A549 (cell line): Measurements from ENCODE around the gene NOTCH4. TPM values are rescaled to one million over a fixed set of nuclear protein-coding genes. Genes with fewer than 3 reads are reported as not detected.

Experiments used
- ATAC-seq, 2 experiments: fragments of 200-7000 bp in 1 of 2; fragments of >200 bp in 1 of 2; cut with Nextera tagmentation in 1 of 2; cut with Tn5 transposase in 1 of 2; 3 replicates each; pipeline versions ENCODE4 v1.8.0 to v1.9.1; 2018 to 2020; ENCODE audit warnings: mild to moderate bottlenecking in 1 of 2, moderate library complexity in 1 of 2
- CTCF ChIA-PET: fragments of 300-600 bp; sonication (Branson Sonifier 250); formaldehyde crosslinking; extraction: SDS; loops from one replicate; lab custom pipeline; 2021; ENCODE audit warnings: antibody characterized with exemption, inconsistent platforms; lab: Yijun Ruan, JAX
- POLR2A ChIA-PET: fragments of 350-600 bp; formaldehyde crosslinking; extraction: SDS; loops from one replicate; lab custom pipeline; 2021; ENCODE audit warnings: antibody characterized with exemption, inconsistent platforms; lab: Yijun Ruan, JAX
- DNase-seq, 2 experiments: peaks; one replicate each; pipeline versions ENCODE4 v3.0.0 to v3.0.0-alpha.2; 2011 to 2016; ENCODE audit warnings: low read depth in 1 of 2, low spot score in 1 of 2
- FAIRE-seq: peaks from 2 replicates; lab custom pipeline; 2011; peaks lifted over from hg19 to GRCh38; lab: Jason Lieb, UNC
- H3K27ac ChIP-seq, 2 experiments: fragments of >200 bp; sonication (Bioruptor Twin); formaldehyde crosslinking; 3 replicates each; pipeline ENCODE4 v1.5.1; 2016 to 2017
- H3K4me1 ChIP-seq: fragments of >200 bp; sonication (Bioruptor Twin); formaldehyde crosslinking; 3 replicates; pipeline ENCODE4 v1.6.1; 2016
- H3K4me2 ChIP-seq: fragments of >200 bp; sonication (Bioruptor Twin); formaldehyde crosslinking; 3 replicates; pipeline ENCODE4 v1.6.1; 2016
- H3K4me3 ChIP-seq: fragments of >200 bp; sonication (Bioruptor Twin); formaldehyde crosslinking; 3 replicates; pipeline ENCODE4 v1.5.1; 2016
- H3K9me3 ChIP-seq: fragments of >200 bp; sonication (Bioruptor Twin); formaldehyde crosslinking; 3 replicates; pipeline ENCODE4 v1.6.1; 2016
- CEBPB ChIP-seq, 2 experiments: fragments of >200 bp in 1 of 2; sonication (Bioruptor Twin) in 1 of 2; formaldehyde crosslinking in 1 of 2; IDR thresholded peaks; 2 replicates each; pipeline ENCODE4 v1.6.1; 2012 to 2016
- CHD4 ChIP-seq: fragments of 200-600 bp; sonication (generic); IDR thresholded peaks from 2 replicates; pipeline ENCODE4 v1.6.1; 2016; ENCODE audit warnings: antibody characterized with exemption, mild to moderate bottlenecking, borderline replicate concordance
- EHF ChIP-seq: fragments of 250-450 bp; sonication (Bioruptor Pico); IDR thresholded peaks from 2 replicates; pipeline ENCODE4 v1.5.0; 2020; ENCODE audit warnings: mild to moderate bottlenecking
- EP300 ChIP-seq, 2 experiments: fragments of >200 bp; sonication (Bioruptor Twin); formaldehyde crosslinking; IDR thresholded peaks; 2 replicates in 1 of 2; 3 replicates in 1 of 2; pipeline ENCODE4 v1.6.1; 2016 to 2017
- HOXB13 ChIP-seq: fragments of 250-450 bp; sonication (Bioruptor Pico); IDR thresholded peaks from 2 replicates; pipeline ENCODE4 v1.5.0; 2020; ENCODE audit warnings: low read depth, mild to moderate bottlenecking, moderate library complexity
- JUN ChIP-seq, 2 experiments: fragments of >200 bp; sonication (Bioruptor Twin); formaldehyde crosslinking; IDR thresholded peaks; 2 replicates in 1 of 2; 3 replicates in 1 of 2; pipeline ENCODE4 v1.6.1; 2016 to 2017
- MAFK ChIP-seq: fragments of 450-650 bp; IDR thresholded peaks from 2 replicates; pipeline ENCODE4 v1.6.1; 2014; ENCODE audit not compliant: partially characterized antibody
- MAZ ChIP-seq: fragments of 150-350 bp; IDR thresholded peaks from 2 replicates; pipeline ENCODE4 v1.6.1; 2014; ENCODE audit warnings: antibody characterized with exemption, low read depth, low read length, borderline replicate concordance
- MYC ChIP-seq: IDR thresholded peaks from 2 replicates; pipeline ENCODE4 v1.6.1; 2012; ENCODE audit warnings: mild to moderate bottlenecking, inconsistent platforms, low read length, improper control_type of control experiment, borderline replicate concordance
- NFE2L2 ChIP-seq: fragments of 150-350 bp; conservative IDR thresholded peaks from 2 replicates; pipeline ENCODE4 v1.6.1; 2014; ENCODE audit warnings: low read length
- RARB ChIP-seq: fragments of 250-450 bp; sonication (Bioruptor Pico); IDR thresholded peaks from 2 replicates; pipeline ENCODE4 v1.8.0; 2021; ENCODE audit warnings: mild to moderate bottlenecking, moderate library complexity
- RNF2 ChIP-seq: fragments of 200-600 bp; sonication (generic); IDR thresholded peaks from 2 replicates; pipeline ENCODE4 v1.6.1; 2016; ENCODE audit warnings: low read depth, mild to moderate bottlenecking, antibody characterized with exemption, moderate library complexity, borderline replicate concordance
- SREBF2 ChIP-seq: fragments of 450-650 bp; IDR thresholded peaks from 2 replicates; pipeline ENCODE4 v1.6.1; 2014; ENCODE audit warnings: mild to moderate bottlenecking, moderate library complexity
- TFCP2L1 ChIP-seq: fragments of 250-450 bp; sonication (Bioruptor Pico); IDR thresholded peaks from 2 replicates; pipeline ENCODE4 v1.5.0; 2021; ENCODE audit warnings: mild to moderate bottlenecking
- TP53 ChIP-seq: fragments of 250-450 bp; sonication (Bioruptor Pico); IDR thresholded peaks from 2 replicates; pipeline ENCODE4 v1.5.0; 2021; ENCODE audit warnings: mild to moderate bottlenecking, moderate library complexity
- ZFP36 ChIP-seq: fragments of 450-650 bp; IDR thresholded peaks from 2 replicates; pipeline ENCODE4 v1.6.1; 2014; ENCODE audit warnings: borderline replicate concordance; ENCODE audit not compliant: partially characterized antibody
- ZNF302 ChIP-seq: fragments of 250-450 bp; sonication (Bioruptor Pico); IDR thresholded peaks from 2 replicates; pipeline ENCODE4 v1.9.0; 2021; ENCODE audit warnings: inconsistent platforms, mild to moderate bottlenecking, moderate library complexity
- WGBS: methylation state at CpG from one replicate; pipeline ENCODE4 v1.1.6; 2017; ENCODE audit errors: missing lambda C conversion rate; 5-methylcytosine and 5-hydroxymethylcytosine counted together
- polyA plus RNA-seq, 4 experiments: library from polyadenylated mRNA; depleted of rRNA in 3 of 4; stranded (reverse); fragments of >200 nt; fragmentation: RNase III in 1 of 4; extraction: RNeasy Plus Mini Kit Qiagen cat#74134 plus additional on column Dnase treatment in 1 of 4; gene quantifications; 2 replicates in 3 of 4; 3 replicates in 1 of 4; pipeline ENCODE4 v1.2.3, GENCODE V29; 2011 to 2017
- TF ChIP-seq, protein P1 (sequence below): IDR thresholded peaks from 2 replicates; pipeline ENCODE4 v1.6.1; 2012
- TF ChIP-seq, protein P2 (sequence below): fragments of >200 bp; sonication (Bioruptor Twin); formaldehyde crosslinking; IDR thresholded peaks from 3 replicates; pipeline ENCODE4 v1.6.1; 2016
- TF ChIP-seq, protein P3 (sequence below): IDR thresholded peaks from 2 replicates; pipeline ENCODE4 v1.6.1; 2012; ENCODE audit warnings: low read depth, borderline replicate concordance
- TF ChIP-seq, protein P4 (sequence below): IDR thresholded peaks from 2 replicates; pipeline ENCODE4 v1.6.1; 2012
- TF ChIP-seq, protein P5 (sequence below): fragments of >200 bp; sonication (Bioruptor Twin); formaldehyde crosslinking; IDR thresholded peaks from 3 replicates; pipeline ENCODE4 v1.5.1; 2016

Gene NOTCH4
- polyA plus RNA-seq, 2 of the 4 experiments (the other 2 are of a cell fraction), result 0.32 to 0.70 TPM

DNA sequence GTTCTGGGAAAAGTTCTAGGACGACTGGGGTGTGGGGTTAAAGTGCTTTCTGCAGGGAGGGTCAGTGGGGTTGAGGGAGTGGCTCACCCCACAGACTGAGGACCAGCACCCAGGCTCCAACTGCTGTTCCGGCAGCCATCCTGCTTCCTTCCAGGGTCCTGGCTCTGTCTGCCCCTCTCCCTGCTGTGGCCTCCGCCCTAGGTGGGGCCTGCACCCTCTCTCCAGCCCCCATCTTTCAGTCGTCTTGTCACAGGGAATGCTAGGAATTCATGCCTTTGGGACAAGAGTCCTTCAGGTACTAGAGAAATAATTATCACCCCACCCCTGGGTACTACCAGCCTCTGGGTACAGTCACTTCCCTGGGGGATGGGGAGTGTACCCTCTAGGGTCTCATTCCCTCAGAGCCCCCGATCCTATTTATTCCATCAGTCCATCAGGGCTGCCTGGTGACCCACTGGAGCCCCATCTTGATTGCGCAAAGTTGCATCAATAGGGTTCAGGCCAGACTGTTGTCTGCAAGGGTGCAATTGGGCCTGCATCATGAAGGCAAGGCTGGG, 39.7 kb downstream of the NOTCH4 start, which contains the start of gene AGER:
Gene AGER, minus strand, starts transcription at position 170 of the 557 bp plus-strand sequence. Its CDS starts 31 bp downstream, at position 139.
- Histone ChIP-seq H3K9me3 (no peaks in the 10 kb centered on the region), H3K4me3 (no peak within 1 kb of the TSS), H3K4me1 (peaks cover 33% of the 10 kb centered on the region), H3K27ac (peak within 1 kb of the TSS; percentile 56 to 61; a peak in 4 of 6 replicates), H3K4me2 (peak within 1 kb of the TSS; percentile 63)
- DNase-seq (no peak), ATAC-seq (no peak), FAIRE-seq (no peak)
- CTCF ChIA-PET, result no interaction called here
- TF ChIP-seq CEBPB (IDR thresholded peaks at IDR 0.05), result peak in 1 of 2 experiments; percentile 60; a peak in 1 of 4 replicates
- no peak for TF ChIP-seq RARB (CRISPR knock-in tag)
- peak in 1 of 2 experiments; percentile 26; a peak in 1 of 5 replicates for TF ChIP-seq JUN (IDR thresholded peaks at IDR 0.05)
- TF ChIP-seq EHF, result no peak
- WGBS, result 76% methylated on average over 6 of the region's 6 CpGs
- POLR2A ChIA-PET, result no interaction called here

DNA sequence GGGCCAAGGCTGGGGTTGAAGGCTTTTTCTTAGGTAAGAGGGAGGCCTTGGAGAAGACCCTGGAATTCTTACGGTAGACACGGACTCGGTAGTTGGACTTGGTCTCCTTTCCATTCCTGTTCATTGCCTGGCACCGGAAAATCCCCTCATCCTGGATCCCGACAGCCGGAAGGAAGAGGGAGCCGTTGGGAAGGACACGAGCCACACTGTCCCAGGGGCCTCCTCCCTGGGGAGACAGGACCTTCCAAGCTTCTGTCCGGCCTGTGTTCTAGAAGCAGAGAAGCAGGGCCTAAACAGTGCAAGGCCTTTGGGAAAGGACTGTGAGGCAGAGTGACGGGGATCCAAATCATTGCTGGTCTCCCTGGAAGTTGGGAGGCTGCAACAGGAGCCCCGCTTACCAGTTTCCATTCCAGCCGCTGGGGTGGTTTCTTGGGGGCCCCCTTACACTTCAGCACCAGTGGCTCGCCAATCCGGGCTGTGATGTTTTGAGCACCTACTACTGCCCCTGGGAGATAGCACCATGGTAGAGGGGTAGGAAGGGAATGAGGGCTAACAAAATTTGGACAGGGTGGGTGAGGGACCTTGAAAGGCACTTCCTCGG, 40.3 kb downstream of the NOTCH4 start:
- no peak overlapping the region for H3K4me3 ChIP-seq
- no peak overlapping the region for H3K4me2 ChIP-seq
- DNase-seq, result no peak
- H3K4me1 ChIP-seq, result peaks cover 28% of the 10 kb centered on the region
- TF ChIP-seq TFCP2L1 (no peak), NFE2L2 (no peak), CHD4 (no peak), EP300 (IDR thresholded peaks at IDR 0.05) (no peak), JUN (IDR thresholded peaks at IDR 0.05) (no peak), SREBF2 (no peak), HOXB13 (no peak)
- TF ChIP-seq, protein P1, sequence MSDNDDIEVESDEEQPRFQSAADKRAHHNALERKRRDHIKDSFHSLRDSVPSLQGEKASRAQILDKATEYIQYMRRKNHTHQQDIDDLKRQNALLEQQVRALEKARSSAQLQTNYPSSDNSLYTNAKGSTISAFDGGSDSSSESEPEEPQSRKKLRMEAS, result no peak
- TF ChIP-seq, protein P2, sequence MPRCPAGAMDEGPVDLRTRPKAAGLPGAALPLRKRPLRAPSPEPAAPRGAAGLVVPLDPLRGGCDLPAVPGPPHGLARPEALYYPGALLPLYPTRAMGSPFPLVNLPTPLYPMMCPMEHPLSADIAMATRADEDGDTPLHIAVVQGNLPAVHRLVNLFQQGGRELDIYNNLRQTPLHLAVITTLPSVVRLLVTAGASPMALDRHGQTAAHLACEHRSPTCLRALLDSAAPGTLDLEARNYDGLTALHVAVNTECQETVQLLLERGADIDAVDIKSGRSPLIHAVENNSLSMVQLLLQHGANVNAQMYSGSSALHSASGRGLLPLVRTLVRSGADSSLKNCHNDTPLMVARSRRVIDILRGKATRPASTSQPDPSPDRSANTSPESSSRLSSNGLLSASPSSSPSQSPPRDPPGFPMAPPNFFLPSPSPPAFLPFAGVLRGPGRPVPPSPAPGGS, result no peak
- WGBS, result 89% methylated on average over 13 of the region's 15 CpGs
- no peak for ATAC-seq
- POLR2A ChIA-PET, result no interaction called here
- no peak overlapping the region for H3K27ac ChIP-seq
- no peak for FAIRE-seq
- CTCF ChIA-PET, result interaction anchor here (1.6 to 1.7 kb wide), 2 partner anchors 11 to 12 kb away, joined by 5 to 6 read pairs; no protein-coding TSS in a partner anchor
- H3K9me3 ChIP-seq, result no peaks in the 10 kb centered on the region

DNA sequence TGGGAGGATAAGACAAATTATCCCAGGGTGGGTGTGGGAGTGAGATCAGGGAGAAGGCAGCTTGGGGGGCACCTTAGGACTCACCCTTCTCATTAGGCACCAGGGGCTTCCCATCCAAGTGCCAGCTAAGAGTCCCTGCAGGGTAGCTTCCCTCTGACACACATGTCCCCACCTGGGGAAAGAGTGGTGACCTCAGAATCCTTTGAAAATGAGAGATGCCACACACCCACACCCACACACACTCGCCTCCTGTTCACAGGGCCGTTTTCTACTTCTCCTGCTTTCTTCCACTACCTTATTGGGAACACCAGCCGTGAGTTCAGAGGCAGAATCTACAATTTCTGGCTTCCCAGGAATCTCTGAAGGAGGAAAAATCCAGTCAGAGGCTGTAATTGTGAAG, 40.8 kb downstream of the NOTCH4 start:
- DNase-seq, result no peak
- Histone ChIP-seq H3K9me3 (no peaks in the 10 kb centered on the region), H3K4me1 (peaks cover 25% of the 10 kb centered on the region), H3K4me3 (no peak overlapping the region), H3K4me2 (no peak overlapping the region), H3K27ac (no peak overlapping the region)
- POLR2A ChIA-PET, result interaction anchor here (1.3 kb wide), 1 partner anchor 13 kb away, joined by 3 read pairs; no protein-coding TSS in a partner anchor
- no peak for FAIRE-seq
- TF ChIP-seq, protein P3, sequence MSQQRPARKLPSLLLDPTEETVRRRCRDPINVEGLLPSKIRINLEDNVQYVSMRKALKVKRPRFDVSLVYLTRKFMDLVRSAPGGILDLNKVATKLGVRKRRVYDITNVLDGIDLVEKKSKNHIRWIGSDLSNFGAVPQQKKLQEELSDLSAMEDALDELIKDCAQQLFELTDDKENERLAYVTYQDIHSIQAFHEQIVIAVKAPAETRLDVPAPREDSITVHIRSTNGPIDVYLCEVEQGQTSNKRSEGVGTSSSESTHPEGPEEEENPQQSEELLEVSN, result no peak
- TF ChIP-seq TFCP2L1 (no peak), ZNF302 (CRISPR knock-in tag) (no peak), ZFP36 (no peak), TP53 (no peak), RNF2 (no peak), MAZ (no peak), MYC (no peak), MAFK (no peak)
- TF ChIP-seq, protein P4, sequence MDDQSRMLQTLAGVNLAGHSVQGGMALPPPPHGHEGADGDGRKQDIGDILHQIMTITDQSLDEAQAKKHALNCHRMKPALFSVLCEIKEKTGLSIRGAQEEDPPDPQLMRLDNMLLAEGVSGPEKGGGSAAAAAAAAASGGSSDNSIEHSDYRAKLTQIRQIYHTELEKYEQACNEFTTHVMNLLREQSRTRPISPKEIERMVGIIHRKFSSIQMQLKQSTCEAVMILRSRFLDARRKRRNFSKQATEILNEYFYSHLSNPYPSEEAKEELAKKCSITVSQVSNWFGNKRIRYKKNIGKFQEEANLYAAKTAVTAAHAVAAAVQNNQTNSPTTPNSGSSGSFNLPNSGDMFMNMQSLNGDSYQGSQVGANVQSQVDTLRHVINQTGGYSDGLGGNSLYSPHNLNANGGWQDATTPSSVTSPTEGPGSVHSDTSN, result no peak
- TF ChIP-seq, protein P5, sequence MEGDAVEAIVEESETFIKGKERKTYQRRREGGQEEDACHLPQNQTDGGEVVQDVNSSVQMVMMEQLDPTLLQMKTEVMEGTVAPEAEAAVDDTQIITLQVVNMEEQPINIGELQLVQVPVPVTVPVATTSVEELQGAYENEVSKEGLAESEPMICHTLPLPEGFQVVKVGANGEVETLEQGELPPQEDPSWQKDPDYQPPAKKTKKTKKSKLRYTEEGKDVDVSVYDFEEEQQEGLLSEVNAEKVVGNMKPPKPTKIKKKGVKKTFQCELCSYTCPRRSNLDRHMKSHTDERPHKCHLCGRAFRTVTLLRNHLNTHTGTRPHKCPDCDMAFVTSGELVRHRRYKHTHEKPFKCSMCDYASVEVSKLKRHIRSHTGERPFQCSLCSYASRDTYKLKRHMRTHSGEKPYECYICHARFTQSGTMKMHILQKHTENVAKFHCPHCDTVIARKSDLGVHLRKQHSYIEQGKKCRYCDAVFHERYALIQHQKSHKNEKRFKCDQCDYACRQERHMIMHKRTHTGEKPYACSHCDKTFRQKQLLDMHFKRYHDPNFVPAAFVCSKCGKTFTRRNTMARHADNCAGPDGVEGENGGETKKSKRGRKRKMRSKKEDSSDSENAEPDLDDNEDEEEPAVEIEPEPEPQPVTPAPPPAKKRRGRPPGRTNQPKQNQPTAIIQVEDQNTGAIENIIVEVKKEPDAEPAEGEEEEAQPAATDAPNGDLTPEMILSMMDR, result no peak
- CTCF ChIA-PET, result interaction anchor here (0.6 to 1.7 kb wide), 4 partner anchors 11 to 64 kb away, joined by 4 to 6 read pairs (median 5); no protein-coding TSS in a partner anchor
- 83% methylated on average over 3 of the region's 3 CpGs for whole genome bisulfite sequencing
- no peak for ATAC-seq
